ENCODE data around the gene KRT31. TPM values are rescaled to one million over a fixed set of nuclear protein-coding genes. Genes with fewer than 3 reads are reported as not detected.

KRT31 gene
- total RNA-seq: not detected

DNA sequence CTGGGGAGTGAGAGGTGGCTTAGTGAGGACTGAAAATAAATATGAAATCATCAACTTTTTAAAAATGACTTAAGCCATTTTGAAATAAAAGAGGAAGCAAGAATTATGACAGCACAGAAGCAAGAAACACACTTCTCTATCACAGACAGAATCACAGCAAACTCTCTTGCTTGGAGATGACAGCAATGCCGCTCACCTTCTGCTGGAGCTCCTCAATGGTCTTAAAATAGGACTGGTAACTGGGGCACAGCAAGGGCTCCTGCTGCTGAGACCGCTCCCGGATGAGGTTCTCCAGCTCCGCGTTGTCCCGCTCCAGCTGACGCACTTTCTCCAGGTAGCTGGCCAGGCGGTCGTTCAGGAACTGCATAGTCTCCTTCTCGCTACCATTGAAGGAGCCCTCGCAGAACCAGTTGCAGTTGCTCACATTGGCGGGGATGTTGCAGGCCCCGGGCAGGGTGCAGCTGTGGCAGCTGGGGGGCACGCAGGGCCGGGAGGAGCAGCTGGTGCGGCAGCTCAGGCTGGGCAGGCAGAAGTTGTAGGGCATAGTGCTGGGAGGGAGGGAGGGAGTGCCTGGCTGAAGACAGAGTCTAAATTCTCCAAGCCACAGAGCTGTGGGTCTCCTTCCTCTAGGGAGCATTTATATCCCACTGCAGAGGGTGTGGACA lies at the start of gene KRT31:
KRT31 (minus strand) TSS at position 613 of the 665 bp plus-strand sequence; CDS start at position 544, 69 bp downstream.
- CTCF ChIA-PET: no interaction called here
- H3K36me3 Mint-ChIP-seq (ENCODE audit: low read depth): no peaks in the 10 kb centered on the region
- H3K27me3 Mint-ChIP-seq: peaks cover 2% of the 10 kb centered on the region
- no peak within 1 kb of the TSS for H3K27ac Mint-ChIP-seq
- H3K4me3 Mint-ChIP-seq: no peak within 1 kb of the TSS
- intact Hi-C loops (cut with DNase I, micrococcal nuclease): no loop called here
- DNase-seq (no peak), ATAC-seq (no peak)
- peaks cover 8% of the 10 kb centered on the region for H3K4me1 Mint-ChIP-seq
- POLR2A ChIA-PET: no interaction called here
- no peaks in the 10 kb centered on the region for H3K9me3 Mint-ChIP-seq (ENCODE audit: low read depth)

DNA sequence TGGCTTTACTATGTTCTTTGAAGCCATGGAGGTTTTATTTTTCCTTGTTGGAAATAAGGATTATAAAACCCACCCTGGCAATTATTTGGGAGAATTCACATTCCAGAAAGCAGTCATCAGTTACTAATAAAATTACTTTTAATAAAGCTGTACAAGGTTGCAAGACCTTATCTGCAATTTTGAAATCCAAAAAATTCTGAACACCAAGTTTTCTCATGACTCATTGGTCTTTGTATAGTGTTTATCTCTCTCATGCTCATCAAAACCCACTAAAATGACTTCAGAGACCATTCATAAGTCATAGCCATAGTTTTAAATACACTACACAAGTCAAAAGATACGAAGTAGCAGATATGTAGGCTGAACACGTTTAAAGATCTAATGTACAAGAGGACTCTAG lies 49.4 kb upstream of the KRT31 start:
- no peak for DNase-seq
- ChIA-PET POLR2A (no interaction called here), CTCF (interaction anchor here (1.1 kb wide), 1 partner anchor 14 kb away, joined by 3 read pairs; no protein-coding TSS in a partner anchor)
- Mint-ChIP-seq H3K27ac (no peak overlapping the region), H3K4me3 (no peak overlapping the region), H3K4me1 (no peaks in the 10 kb centered on the region), H3K27me3 (peaks cover 5% of the 10 kb centered on the region), H3K9me3 (ENCODE audit: low read depth) (no peaks in the 10 kb centered on the region), H3K36me3 (ENCODE audit: low read depth) (no peaks in the 10 kb centered on the region)
- no peak for ATAC-seq
- intact Hi-C loops (cut with DNase I, micrococcal nuclease): no loop called here

DNA sequence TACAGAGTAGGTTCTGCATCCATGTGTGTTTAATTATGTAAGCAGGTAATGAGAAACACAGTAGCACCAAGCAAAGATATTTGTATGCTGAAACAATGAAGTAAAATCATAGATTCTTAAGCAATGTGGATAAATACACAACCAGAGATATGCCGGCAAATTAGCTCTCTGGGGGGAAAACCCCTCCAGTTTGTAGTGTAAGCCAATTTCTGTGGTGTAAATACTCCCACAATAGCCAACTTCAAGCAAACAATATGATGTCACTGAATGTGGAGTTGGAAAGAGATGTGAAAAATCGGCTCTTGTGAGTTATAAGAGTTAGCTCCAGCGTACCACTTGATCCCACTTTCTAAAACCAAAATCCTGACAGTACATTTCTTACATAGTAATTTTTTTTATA lies 47.2 kb upstream of the KRT31 start:
- Mint-ChIP-seq H3K4me1 (no peaks in the 10 kb centered on the region), H3K27ac (no peak overlapping the region), H3K9me3 (ENCODE audit: low read depth) (no peaks in the 10 kb centered on the region), H3K36me3 (ENCODE audit: low read depth) (no peaks in the 10 kb centered on the region), H3K4me3 (no peak overlapping the region), H3K27me3 (peaks cover 5% of the 10 kb centered on the region)
- DNase-seq (no peak), ATAC-seq (no peak)
- ChIA-PET CTCF (interaction anchor here (1.5 kb wide), 1 partner anchor 105 kb away, joined by 5 read pairs; no protein-coding TSS in a partner anchor), POLR2A (no interaction called here)
- intact Hi-C loops (cut with DNase I, micrococcal nuclease): no loop called here

DNA sequence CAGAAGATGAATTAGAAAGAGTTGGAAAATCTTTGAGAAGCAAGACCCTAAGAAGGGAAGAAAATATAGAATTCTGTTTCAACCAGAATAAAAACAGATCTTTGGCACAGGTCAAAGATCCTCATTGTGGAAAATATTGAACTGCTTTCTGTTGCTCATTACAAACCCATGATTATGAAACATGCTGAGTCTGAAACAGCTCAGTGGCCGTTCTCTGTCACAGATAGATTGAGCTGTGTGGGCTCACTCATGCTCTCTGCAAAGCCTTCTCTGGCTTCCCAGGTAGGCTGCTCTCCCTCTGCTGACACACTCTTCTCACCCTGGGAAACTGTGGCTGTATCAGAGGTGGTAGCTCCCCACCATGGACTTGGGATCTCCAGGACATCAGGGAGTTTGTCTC lies 46.8 kb upstream of the KRT31 start:
- Mint-ChIP-seq H3K27me3 (peaks cover 5% of the 10 kb centered on the region), H3K36me3 (ENCODE audit: low read depth) (no peaks in the 10 kb centered on the region), H3K4me3 (no peak overlapping the region), H3K27ac (no peak overlapping the region), H3K9me3 (ENCODE audit: low read depth) (no peaks in the 10 kb centered on the region), H3K4me1 (no peaks in the 10 kb centered on the region)
- intact Hi-C loops (cut with DNase I, micrococcal nuclease): no loop called here
- ChIA-PET CTCF (interaction anchor here (1.5 kb wide), 1 partner anchor 105 kb away, joined by 5 read pairs; no protein-coding TSS in a partner anchor), POLR2A (no interaction called here)
- DNase-seq: no peak
- ATAC-seq: peak; percentile 16

DNA sequence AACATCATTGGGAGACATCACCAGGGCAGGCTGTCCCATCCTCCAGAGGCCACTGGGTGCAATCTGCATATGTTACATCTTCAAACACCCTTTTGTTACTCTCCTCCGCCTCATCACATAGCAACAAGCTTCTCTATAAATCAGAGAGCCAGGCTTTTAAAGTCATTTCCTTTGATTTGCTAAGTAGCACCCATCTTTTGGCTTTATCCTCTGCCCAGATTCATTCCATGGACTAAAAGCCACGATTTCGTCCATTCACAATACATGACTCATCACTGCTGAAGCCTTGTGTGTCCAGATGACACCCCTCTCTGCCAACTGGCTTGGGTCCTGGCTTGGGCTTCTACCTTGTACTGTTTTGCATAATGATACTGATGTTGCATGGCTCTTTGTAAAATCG lies 45.3 kb upstream of the KRT31 start:
- Mint-ChIP-seq H3K4me3 (no peak overlapping the region), H3K27ac (no peak overlapping the region), H3K4me1 (no peaks in the 10 kb centered on the region), H3K36me3 (ENCODE audit: low read depth) (no peaks in the 10 kb centered on the region), H3K27me3 (peaks cover 5% of the 10 kb centered on the region), H3K9me3 (ENCODE audit: low read depth) (no peaks in the 10 kb centered on the region)
- intact Hi-C loops (cut with DNase I, micrococcal nuclease): no loop called here
- ATAC-seq (no peak), DNase-seq (no peak)
- ChIA-PET CTCF (no interaction called here), POLR2A (no interaction called here)

DNA sequence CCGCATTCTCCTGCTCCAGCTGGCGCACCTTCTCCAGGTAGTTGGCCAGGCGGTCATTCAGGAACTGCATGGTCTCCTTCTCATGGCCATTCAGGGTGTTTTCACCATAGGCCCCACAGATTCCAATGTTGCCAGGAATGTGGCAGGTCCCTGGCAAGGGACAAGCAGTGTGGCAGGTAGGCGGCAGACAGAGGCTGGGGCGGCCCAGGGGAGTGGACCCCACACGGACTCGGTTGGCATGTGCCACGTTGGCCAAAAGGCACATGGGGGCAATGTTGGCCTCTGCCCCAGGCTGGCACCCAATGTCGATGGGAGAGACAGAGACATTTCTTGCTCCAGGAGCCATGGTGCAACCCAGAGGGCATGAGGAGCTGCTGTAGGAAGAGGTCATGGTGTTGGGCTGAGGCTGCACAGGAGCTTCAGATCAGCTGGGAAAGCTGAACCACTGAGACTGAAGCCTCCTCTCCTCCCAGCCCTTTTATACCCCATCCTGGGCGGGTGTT lies 43.2 kb upstream of the KRT31 start, which contains the start of gene KRT38:
KRT38 (minus strand) TSS at position 453 of the 503 bp plus-strand sequence; CDS start at position 391, 62 bp downstream.
- Mint-ChIP-seq H3K4me1 (no peaks in the 10 kb centered on the region), H3K36me3 (ENCODE audit: low read depth) (no peaks in the 10 kb centered on the region), H3K4me3 (no peak within 1 kb of the TSS), H3K9me3 (ENCODE audit: low read depth) (no peaks in the 10 kb centered on the region), H3K27me3 (peaks cover 5% of the 10 kb centered on the region), H3K27ac (no peak within 1 kb of the TSS)
- DNase-seq (no peak), ATAC-seq (no peak)
- intact Hi-C loops (cut with DNase I, micrococcal nuclease): no loop called here
- ChIA-PET CTCF (interaction anchor here (1.0 kb wide), 1 partner anchor 208 kb away, joined by 3 read pairs; no protein-coding TSS in a partner anchor), POLR2A (no interaction called here)

DNA sequence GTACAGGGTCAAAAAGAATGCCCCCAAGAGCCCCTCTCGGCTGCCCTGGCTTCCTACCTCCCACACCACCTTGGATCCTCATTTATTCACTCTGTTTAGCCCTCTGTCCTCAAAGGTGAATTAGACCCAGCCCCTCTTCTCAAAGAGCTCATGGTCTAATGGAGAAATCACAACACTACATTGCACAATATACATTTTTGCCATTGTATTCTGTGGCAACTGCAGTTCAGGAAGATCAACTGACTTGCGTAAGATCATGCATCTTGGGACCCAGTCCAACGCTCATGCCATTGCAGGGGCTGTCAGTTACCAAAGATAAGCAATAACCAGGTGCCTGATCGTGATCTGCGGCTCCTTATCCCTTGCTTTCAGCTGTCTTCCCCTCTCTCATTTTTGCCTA lies 42.0 kb upstream of the KRT31 start:
- H3K27ac Mint-ChIP-seq: no peak overlapping the region
- H3K9me3 Mint-ChIP-seq (ENCODE audit: low read depth): no peaks in the 10 kb centered on the region
- no peak for ATAC-seq
- ChIA-PET POLR2A (no interaction called here), CTCF (interaction anchor here (1.0 kb wide), 1 partner anchor 209 kb away, joined by 3 read pairs; no protein-coding TSS in a partner anchor)
- no peak for DNase-seq
- H3K4me3 Mint-ChIP-seq: no peak overlapping the region
- H3K4me1 Mint-ChIP-seq: no peaks in the 10 kb centered on the region
- intact Hi-C loops (cut with DNase I, micrococcal nuclease): no loop called here
- H3K27me3 Mint-ChIP-seq: peaks cover 4% of the 10 kb centered on the region
- H3K36me3 Mint-ChIP-seq (ENCODE audit: low read depth): no peaks in the 10 kb centered on the region

DNA sequence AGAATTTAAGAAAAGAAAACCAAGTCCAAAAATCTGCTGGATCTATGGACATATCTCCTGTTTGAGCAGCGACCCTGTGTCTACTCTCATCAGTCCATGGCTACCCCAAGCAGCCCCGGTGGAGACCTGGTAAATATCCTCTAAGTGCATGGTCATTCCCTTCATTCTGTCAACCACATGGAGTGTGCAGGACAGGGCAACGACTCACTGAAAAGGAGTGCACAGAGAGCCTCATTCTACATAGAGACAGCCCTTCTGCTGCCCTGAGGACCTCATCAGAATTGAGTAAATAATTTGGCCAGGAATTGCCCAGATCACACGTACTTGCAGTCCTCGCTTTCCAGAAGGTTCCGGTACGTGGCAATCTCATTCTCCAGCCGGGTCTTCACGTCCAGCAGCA lies 40.4 kb upstream of the KRT31 start:
- Mint-ChIP-seq H3K36me3 (ENCODE audit: low read depth) (no peaks in the 10 kb centered on the region), H3K27ac (no peak overlapping the region), H3K4me1 (no peaks in the 10 kb centered on the region), H3K27me3 (peaks cover 2% of the 10 kb centered on the region), H3K4me3 (no peak overlapping the region), H3K9me3 (ENCODE audit: low read depth) (no peaks in the 10 kb centered on the region)
- ATAC-seq (no peak), DNase-seq (no peak)
- POLR2A ChIA-PET: no interaction called here
- intact Hi-C loops (cut with DNase I, micrococcal nuclease): no loop called here
- CTCF ChIA-PET: no interaction called here

DNA sequence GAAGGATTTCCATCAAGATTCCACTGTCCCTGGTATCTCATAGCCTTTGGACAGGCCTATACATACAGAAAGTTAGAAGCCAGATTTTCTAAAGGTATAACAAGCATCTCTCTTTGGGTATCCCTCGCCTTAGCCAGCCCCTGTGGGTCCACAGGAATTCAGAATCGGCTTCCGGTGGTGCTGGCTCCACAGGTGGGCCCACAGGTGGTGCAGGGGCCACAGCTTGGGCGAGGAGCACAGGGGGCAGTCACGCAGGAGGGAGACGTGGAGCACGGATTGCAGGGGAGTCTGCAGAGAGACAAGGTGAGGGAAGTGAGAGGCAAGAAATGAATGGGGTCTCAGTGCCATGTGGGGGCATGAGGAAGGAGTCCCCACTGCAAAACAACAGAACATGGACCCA lies 39.8 kb upstream of the KRT31 start:
- Mint-ChIP-seq H3K36me3 (ENCODE audit: low read depth) (no peaks in the 10 kb centered on the region), H3K27ac (no peak overlapping the region), H3K4me3 (no peak overlapping the region), H3K27me3 (peaks cover 2% of the 10 kb centered on the region), H3K9me3 (ENCODE audit: low read depth) (no peaks in the 10 kb centered on the region), H3K4me1 (no peaks in the 10 kb centered on the region)
- ATAC-seq (no peak), DNase-seq (no peak)
- POLR2A ChIA-PET: no interaction called here
- intact Hi-C loops (cut with DNase I, micrococcal nuclease): no loop called here
- CTCF ChIA-PET: no interaction called here

DNA sequence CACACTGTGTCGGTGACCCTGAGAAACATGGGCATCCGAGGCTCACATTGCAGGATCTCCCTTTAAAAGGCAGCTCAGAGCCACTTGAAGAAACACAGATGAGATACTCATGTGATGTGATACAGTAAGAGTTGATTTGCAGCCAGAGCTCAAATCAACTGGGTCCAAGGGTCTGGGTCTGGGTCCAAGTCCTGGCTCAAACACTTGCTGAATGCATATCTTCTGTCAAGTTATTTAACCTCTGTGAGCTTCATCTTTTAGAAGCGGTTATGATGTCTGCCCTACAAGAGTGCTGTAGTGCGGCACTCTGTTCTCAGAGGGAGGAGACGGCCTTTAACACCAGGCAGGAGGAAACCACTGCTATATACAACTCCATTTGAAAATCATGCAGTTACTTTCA lies 37.0 kb upstream of the KRT31 start:
- CTCF ChIA-PET: interaction anchor here (0.7 to 1.4 kb wide), 3 partner anchors 54 to 114 kb away, joined by 3 to 5 read pairs (median 3); no protein-coding TSS in a partner anchor
- peaks cover 2% of the 10 kb centered on the region for H3K27me3 Mint-ChIP-seq
- H3K9me3 Mint-ChIP-seq (ENCODE audit: low read depth): no peaks in the 10 kb centered on the region
- H3K27ac Mint-ChIP-seq: no peak overlapping the region
- H3K4me1 Mint-ChIP-seq: no peaks in the 10 kb centered on the region
- ATAC-seq: no peak
- intact Hi-C loops (cut with DNase I, micrococcal nuclease): no loop called here
- DNase-seq: no peak
- POLR2A ChIA-PET: no interaction called here
- no peak overlapping the region for H3K4me3 Mint-ChIP-seq
- H3K36me3 Mint-ChIP-seq (ENCODE audit: low read depth): no peaks in the 10 kb centered on the region

DNA sequence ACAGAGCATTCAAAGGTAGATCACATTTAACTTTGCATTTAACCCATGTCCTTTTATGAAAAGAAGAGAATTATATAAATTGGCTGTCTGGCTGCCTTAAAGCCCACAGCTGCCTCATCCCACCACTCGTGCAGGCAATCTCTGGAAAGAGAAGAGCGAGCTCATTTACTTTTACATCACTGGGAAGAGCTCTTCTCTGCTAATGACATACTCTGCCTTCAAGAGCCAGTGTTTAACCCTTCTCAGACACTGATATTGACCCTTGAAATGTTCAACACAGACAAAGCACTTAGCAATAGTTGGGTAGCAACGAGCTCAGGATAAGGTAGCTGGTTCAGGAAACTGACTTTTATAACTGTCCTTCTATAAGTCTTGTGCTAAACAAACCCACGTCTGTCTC lies 36.6 kb upstream of the KRT31 start:
- Mint-ChIP-seq H3K27ac (no peak overlapping the region), H3K36me3 (ENCODE audit: low read depth) (no peaks in the 10 kb centered on the region), H3K4me3 (no peak overlapping the region), H3K9me3 (ENCODE audit: low read depth) (no peaks in the 10 kb centered on the region), H3K4me1 (no peaks in the 10 kb centered on the region), H3K27me3 (peaks cover 2% of the 10 kb centered on the region)
- POLR2A ChIA-PET: no interaction called here
- intact Hi-C loops (cut with DNase I, micrococcal nuclease): no loop called here
- DNase-seq: no peak
- CTCF ChIA-PET: interaction anchor here (0.7 to 1.4 kb wide), 2 partner anchors 54 to 62 kb away, joined by 3 to 5 read pairs; no protein-coding TSS in a partner anchor
- ATAC-seq: no peak

DNA sequence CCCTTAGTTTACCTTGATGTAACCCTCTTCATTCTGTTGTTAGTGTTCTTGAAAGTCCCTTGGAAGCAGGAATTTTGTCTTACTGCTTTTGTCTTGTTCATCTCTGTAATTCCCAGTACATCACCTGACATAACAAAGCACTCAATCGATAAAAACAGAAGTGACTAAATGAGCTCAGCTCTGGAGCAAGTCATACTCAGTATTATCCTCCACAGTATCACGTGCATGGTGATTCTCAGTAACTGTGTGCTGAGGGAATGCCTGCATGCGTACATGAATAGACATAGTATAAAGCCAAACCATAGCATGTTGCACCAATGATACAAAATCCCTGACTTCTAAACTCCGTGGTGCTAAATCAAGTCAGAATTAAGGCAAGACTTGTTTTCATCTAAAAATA lies 36.2 kb upstream of the KRT31 start:
- ATAC-seq (no peak), DNase-seq (no peak)
- Mint-ChIP-seq H3K36me3 (ENCODE audit: low read depth) (no peaks in the 10 kb centered on the region), H3K27ac (no peak overlapping the region), H3K27me3 (peaks cover 4% of the 10 kb centered on the region), H3K4me1 (no peaks in the 10 kb centered on the region), H3K9me3 (ENCODE audit: low read depth) (no peaks in the 10 kb centered on the region), H3K4me3 (no peak overlapping the region)
- ChIA-PET POLR2A (no interaction called here), CTCF (interaction anchor here (0.6 to 1.4 kb wide), 2 partner anchors 55 to 125 kb away, joined by 3 to 5 read pairs; no protein-coding TSS in a partner anchor)
- intact Hi-C loops (cut with DNase I, micrococcal nuclease): no loop called here
